Measurements from ENCODE around the gene NR5A2.

Gene NR5A2

GRCh38 chr1:200062143-200062542 is 34.6 kb downstream of the NR5A2 start:
- in situ Hi-C loops (cut with MboI; ENCODE audit: low sequenced_read_pairs): no loop called here

- in situ Hi-C loops (cut with MboI; ENCODE audit: low sequenced_read_pairs): no loop called here
These were observed 45.3 kb downstream of the NR5A2 start for GRCh38 chr1:200072636-200073285.

GRCh38 chr1:200073286-200073637 is 45.8 kb downstream of the NR5A2 start:
- in situ Hi-C loops (cut with MboI; ENCODE audit: low sequenced_read_pairs): no loop called here

- in situ Hi-C loops (cut with MboI; ENCODE audit: low sequenced_read_pairs): no loop called here
These were observed 48.0 kb downstream of the NR5A2 start for GRCh38 chr1:200075522-200075921.

- in situ Hi-C loops (cut with MboI; ENCODE audit: low sequenced_read_pairs): no loop called here
These were observed 48.5 kb downstream of the NR5A2 start for GRCh38 chr1:200075938-200076546.

- in situ Hi-C loops (cut with MboI; ENCODE audit: low sequenced_read_pairs): no loop called here
These were observed 51.9 kb downstream of the NR5A2 start for GRCh38 chr1:200079232-200079940.

- in situ Hi-C loops (cut with MboI; ENCODE audit: low sequenced_read_pairs): no loop called here
These were observed 53.9 kb downstream of the NR5A2 start for GRCh38 chr1:200081151-200081968.

- in situ Hi-C loops (cut with MboI; ENCODE audit: low sequenced_read_pairs): no loop called here
These were observed 54.4 kb downstream of the NR5A2 start for GRCh38 chr1:200081969-200082245.

GRCh38 chr1:200082329-200082728 is 54.8 kb downstream of the NR5A2 start:
- in situ Hi-C loops (cut with MboI; ENCODE audit: low sequenced_read_pairs): no loop called here

GRCh38 chr1:200090252-200091159 is 63.0 kb downstream of the NR5A2 start:
- in situ Hi-C loops (cut with MboI; ENCODE audit: low sequenced_read_pairs): no loop called here

GRCh38 chr1:200095057-200095577 is 67.6 kb downstream of the NR5A2 start:
- in situ Hi-C loops (cut with MboI; ENCODE audit: low sequenced_read_pairs): no loop called here

GRCh38 chr1:200096774-200097173 is 69.3 kb downstream of the NR5A2 start:
- in situ Hi-C loops (cut with MboI; ENCODE audit: low sequenced_read_pairs): no loop called here

- in situ Hi-C loops (cut with MboI; ENCODE audit: low sequenced_read_pairs): no loop called here
These were observed 71.5 kb downstream of the NR5A2 start for GRCh38 chr1:200099040-200099439.

- in situ Hi-C loops (cut with MboI; ENCODE audit: low sequenced_read_pairs): no loop called here
These were observed 76.6 kb downstream of the NR5A2 start for GRCh38 chr1:200103966-200104583.

GRCh38 chr1:200107004-200107470 is 79.5 kb downstream of the NR5A2 start:
- in situ Hi-C loops (cut with MboI; ENCODE audit: low sequenced_read_pairs): no loop called here

- in situ Hi-C loops (cut with MboI; ENCODE audit: low sequenced_read_pairs): no loop called here
These were observed 81.1 kb downstream of the NR5A2 start for GRCh38 chr1:200108659-200109058.

GRCh38 chr1:200112290-200112689 is 84.8 kb downstream of the NR5A2 start:
- in situ Hi-C loops (cut with MboI; ENCODE audit: low sequenced_read_pairs): no loop called here

- in situ Hi-C loops (cut with MboI; ENCODE audit: low sequenced_read_pairs): no loop called here
These were observed 88.0 kb downstream of the NR5A2 start for GRCh38 chr1:200115532-200115931.

- in situ Hi-C loops (cut with MboI; ENCODE audit: low sequenced_read_pairs): no loop called here
These were observed 88.8 kb downstream of the NR5A2 start for GRCh38 chr1:200116324-200116723.

Data from HL-60/S4 (cell line).